ENCODE data around the gene OR4C16.

DNA sequence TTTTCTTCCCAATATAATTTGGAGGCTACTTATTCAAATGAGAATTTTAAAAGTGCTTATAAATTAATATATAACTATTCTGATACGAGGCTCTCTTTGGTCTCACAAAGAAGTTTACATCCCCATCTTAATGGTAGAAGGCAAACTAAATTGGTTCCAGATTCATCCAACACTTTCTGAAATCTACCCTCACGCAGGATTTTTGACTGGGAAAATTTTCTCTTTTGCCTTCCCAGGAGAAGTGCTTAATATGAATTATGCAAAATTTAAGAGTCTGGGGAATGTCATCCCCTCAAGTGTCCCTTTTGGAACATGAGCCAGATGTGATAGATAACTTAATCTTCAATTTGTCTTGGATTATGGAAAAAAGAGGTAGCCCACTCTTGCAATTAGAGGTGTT is 35.6 kb downstream of the OR4C16 start, which contains the start of gene OR4C11:
- TF ChIP-seq, protein P1, sequence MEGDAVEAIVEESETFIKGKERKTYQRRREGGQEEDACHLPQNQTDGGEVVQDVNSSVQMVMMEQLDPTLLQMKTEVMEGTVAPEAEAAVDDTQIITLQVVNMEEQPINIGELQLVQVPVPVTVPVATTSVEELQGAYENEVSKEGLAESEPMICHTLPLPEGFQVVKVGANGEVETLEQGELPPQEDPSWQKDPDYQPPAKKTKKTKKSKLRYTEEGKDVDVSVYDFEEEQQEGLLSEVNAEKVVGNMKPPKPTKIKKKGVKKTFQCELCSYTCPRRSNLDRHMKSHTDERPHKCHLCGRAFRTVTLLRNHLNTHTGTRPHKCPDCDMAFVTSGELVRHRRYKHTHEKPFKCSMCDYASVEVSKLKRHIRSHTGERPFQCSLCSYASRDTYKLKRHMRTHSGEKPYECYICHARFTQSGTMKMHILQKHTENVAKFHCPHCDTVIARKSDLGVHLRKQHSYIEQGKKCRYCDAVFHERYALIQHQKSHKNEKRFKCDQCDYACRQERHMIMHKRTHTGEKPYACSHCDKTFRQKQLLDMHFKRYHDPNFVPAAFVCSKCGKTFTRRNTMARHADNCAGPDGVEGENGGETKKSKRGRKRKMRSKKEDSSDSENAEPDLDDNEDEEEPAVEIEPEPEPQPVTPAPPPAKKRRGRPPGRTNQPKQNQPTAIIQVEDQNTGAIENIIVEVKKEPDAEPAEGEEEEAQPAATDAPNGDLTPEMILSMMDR (IDR thresholded peaks at IDR 0.05): no peak
- no peak for TF ChIP-seq POLR2A (IDR thresholded peaks at IDR 0.05)

Measured in adrenal gland (tissue), 5 donors.